Cardiac ventricle fibroblast (primary cell): ENCODE results near the gene PKD1. TPM values are rescaled to one million over a fixed set of nuclear protein-coding genes. Genes with fewer than 3 reads are reported as not detected.

Source experiments
- total RNA-seq: library from RNA; depleted of rRNA; stranded (reverse); fragments of >200 nt; gene quantifications from 2 replicates; pipeline ENCODE4 v1.2.3, GENCODE V29; 2015

The PKD1 gene
- total RNA-seq = 85.9 and 91.5 TPM in 2 replicates

GRCh38 chr16:2135770-2136490 is at the start of gene PKD1:
Gene PKD1 (minus strand): TSS chr16:2135898. CDS start chr16:2135689, 209 bp downstream.

DNA sequence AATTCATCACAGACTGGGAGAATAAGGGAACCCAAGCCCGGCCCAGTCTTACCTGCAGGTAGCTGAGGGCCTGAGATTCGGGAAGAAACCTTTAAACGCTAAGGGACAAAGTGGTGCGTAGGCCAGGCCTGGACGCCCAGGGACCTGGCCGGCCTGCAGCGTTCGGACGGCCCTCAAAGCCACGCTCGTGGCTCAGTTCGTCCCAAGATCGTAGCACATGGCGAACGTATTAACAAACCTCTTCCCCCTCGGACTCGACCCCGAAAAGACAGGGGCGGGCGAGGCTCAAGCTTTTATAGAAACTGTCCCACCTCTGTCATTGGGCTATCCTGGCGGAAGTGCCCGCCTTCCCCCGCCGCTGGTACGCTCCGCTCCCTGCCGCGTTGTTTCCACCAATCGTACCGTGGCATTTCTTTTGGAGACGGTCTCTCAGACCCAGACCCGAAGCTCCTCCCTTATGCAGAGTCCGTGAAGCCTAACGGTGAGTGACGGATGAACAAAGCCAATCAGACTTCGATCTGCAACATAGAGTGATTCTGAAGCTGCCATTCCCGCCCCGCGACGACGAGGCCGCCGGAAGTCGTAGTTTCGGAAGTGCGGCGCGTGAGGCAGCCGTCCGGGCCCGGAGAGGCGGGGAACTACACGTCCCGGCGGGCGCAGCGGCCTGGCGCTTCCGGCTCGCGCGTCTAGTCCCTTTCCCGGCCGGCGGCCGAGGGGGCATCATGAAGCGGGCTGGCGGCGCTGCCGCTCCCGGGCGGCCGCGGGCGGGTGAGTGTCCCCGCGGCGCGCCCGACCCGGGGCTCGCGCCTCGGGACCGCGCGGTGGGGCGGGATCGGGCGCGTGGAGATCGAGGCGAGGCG is 19.6 kb upstream of the PKD1 start, which contains the start of gene TRAF7:
TSS of gene TRAF7 (plus strand) at position 692 of the 860 bp plus-strand sequence. CDS start 8,139 bp downstream, outside the sequence.

DNA sequence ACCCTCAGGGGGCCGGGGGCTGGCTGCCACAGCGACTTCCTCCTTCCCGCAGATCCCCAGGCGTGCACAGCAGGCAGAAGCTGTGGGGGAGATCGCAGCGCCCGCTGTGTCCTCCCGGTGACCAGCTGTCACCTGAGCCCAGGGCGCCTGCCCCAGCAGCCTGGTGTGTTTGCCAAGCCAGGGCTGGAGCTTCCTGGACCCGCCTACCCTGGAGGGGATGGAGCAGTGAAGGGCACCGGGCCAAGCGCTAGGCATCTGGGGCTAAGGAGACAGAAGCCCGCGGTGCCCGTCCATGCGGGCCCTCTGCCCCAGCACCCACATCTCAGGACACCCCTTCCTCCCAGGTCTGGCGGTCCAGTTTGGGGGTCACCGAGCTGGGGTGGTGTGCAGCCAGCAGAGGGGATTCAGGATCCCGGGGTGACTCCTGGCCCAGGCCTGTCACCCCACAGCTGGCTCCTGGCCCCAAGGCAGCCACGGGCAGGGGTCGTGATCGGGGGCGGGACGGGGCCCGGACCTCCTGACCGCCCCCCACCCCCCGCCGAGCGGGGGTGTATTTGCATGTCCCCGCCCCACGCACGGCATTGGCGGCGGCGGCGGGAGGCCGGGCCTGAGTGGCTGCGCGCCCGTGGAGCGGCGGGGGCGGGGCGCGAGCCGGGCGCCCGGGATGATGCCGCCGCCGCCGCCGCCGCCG is 12.4 kb upstream of the PKD1 start, which contains the start of gene RAB26:
TSS of gene RAB26 (plus strand) at position 645 of the 691 bp plus-strand sequence. CDS start 159 bp downstream, outside the sequence.

GRCh38 chr16:2047330-2048115 is 88.2 kb downstream of the PKD1 start, which contains the start of the genes NTHL1 and TSC2:
Gene NTHL1 (minus strand): TSS chr16:2047834. CDS start chr16:2047823, 11 bp downstream.
Gene TSC2 (plus strand): TSS chr16:2047985. CDS start chr16:2048616, 631 bp downstream.

Other genes starting within 250 kb of the PKD1 start
- not detected in 2 replicates for gene HS3ST6, start 217.5 kb downstream of the PKD1 start, total RNA-seq
- 17.0 and 17.8 TPM in 2 replicates for gene MSRB1, start 192.7 kb downstream of the PKD1 start, total RNA-seq
- gene RPL3L, start 181.2 kb downstream of the PKD1 start, total RNA-seq = not detected in 2 replicates
- 198 and 225 TPM in 2 replicates for gene NDUFB10, start 176.4 kb downstream of the PKD1 start, total RNA-seq
- gene RPS2, start 171.1 kb downstream of the PKD1 start, total RNA-seq = 2,905 and 3,262 TPM in 2 replicates
- gene RNF151, start 169.0 kb downstream of the PKD1 start, total RNA-seq = not detected in 2 replicates
- 32.6 and 34.3 TPM in 2 replicates for gene TBL3, start 163.8 kb downstream of the PKD1 start, total RNA-seq
- gene NOXO1, start 154.4 kb downstream of the PKD1 start, total RNA-seq = not detected in 2 replicates
- 14.4 and 17.3 TPM in 2 replicates for gene GFER, start 151.7 kb downstream of the PKD1 start, total RNA-seq
- gene SYNGR3, start 145.9 kb downstream of the PKD1 start, total RNA-seq = 0.78 and 4.2 TPM in 2 replicates
- gene ZNF598, start 126.1 kb downstream of the PKD1 start, total RNA-seq = 39.7 and 51.4 TPM in 2 replicates
- gene NPW, start 116.1 kb downstream of the PKD1 start, total RNA-seq = 2.9 and 6.9 TPM in 2 replicates
- 35.2 and 46.3 TPM in 2 replicates for gene NHERF2, start 109.0 kb downstream of the PKD1 start, total RNA-seq
- 13.9 and 17.2 TPM in 2 replicates for gene NTHL1, start 88.1 kb downstream of the PKD1 start, total RNA-seq
- gene TSC2, start 87.9 kb downstream of the PKD1 start, total RNA-seq = 51.2 and 53.6 TPM in 2 replicates
- not detected in 2 replicates for gene RAB26, start 12.7 kb upstream of the PKD1 start, total RNA-seq
- gene TRAF7, start 19.9 kb upstream of the PKD1 start, total RNA-seq = 52.4 and 66.5 TPM in 2 replicates
- 0.12 and 0.15 TPM in 2 replicates for gene CASKIN1, start 60.7 kb upstream of the PKD1 start, total RNA-seq
- gene MLST8, start 69.6 kb upstream of the PKD1 start, total RNA-seq = 39.9 and 57.6 TPM in 2 replicates
- gene BRICD5, start 75.0 kb upstream of the PKD1 start, total RNA-seq = 0.83 and 1.1 TPM in 2 replicates
- 7.3 and 9.2 TPM in 2 replicates for gene PGP, start 78.9 kb upstream of the PKD1 start, total RNA-seq
- gene E4F1, start 87.7 kb upstream of the PKD1 start, total RNA-seq = 15.9 and 20.5 TPM in 2 replicates
- 4.5 TPM in 1 of 2 replicates, not detected in the other for gene DNASE1L2, start 100.5 kb upstream of the PKD1 start, total RNA-seq
- gene ECI1, start 115.7 kb upstream of the PKD1 start, total RNA-seq = 20.4 and 29.7 TPM in 2 replicates
- gene RNPS1, start 132.2 kb upstream of the PKD1 start, total RNA-seq = 87.1 and 98.5 TPM in 2 replicates
- gene ABCA3, start 204.8 kb upstream of the PKD1 start, total RNA-seq = 0.68 and 1.1 TPM in 2 replicates